Testis (tissue), 2 donors: ENCODE results near the gene GLYATL3.
A peak's percentile ranks its signal among the peaks of the same experiment; 100 is the strongest.

ENCODE experiments used
- CTCF ChIP-seq, 3 experiments: fragments of 450-650 bp in 2 of 3; fragments of 200-600 bp in 1 of 3; sonication (generic) in 1 of 3; IDR thresholded peaks; one replicate each; pipeline ENCODE4 v1.5.1; 2016 to 2019; ENCODE audit warnings: antibody characterized with exemption in 3 of 3, mild to moderate bottlenecking in 2 of 3, moderate library complexity in 1 of 3
- POLR2A ChIP-seq: fragments of 450-650 bp; IDR thresholded peaks from one replicate; pipeline ENCODE4 v1.6.1; 2017; ENCODE audit warnings: antibody characterized with exemption, mild to moderate bottlenecking, moderate library complexity

GRCh38 chr6:49453221-49453620 lies 46.5 kb upstream of the GLYATL3 start:
- TF ChIP-seq CTCF (IDR thresholded peaks at IDR 0.05) = peak in 1 of 3 experiments; percentile 39
- TF ChIP-seq POLR2A = no peak
